Stimulated activated naive CD4-positive, alpha-beta T cell treated with Interleukin-2 at 50 U/mL for 16 hours (primary cell): ENCODE data around the gene GFM1.
"Not testable (repeated sequence)": the region's sequence is repeated elsewhere in the genome, so short reads cannot be mapped to it uniquely, and the experiment has no call there.

Experiments
- DNase-seq: peaks from one replicate; lab custom pipeline; 2025; lab: John Stamatoyannopoulos, UW

Gene GFM1

GRCh38 chr3:158678687-158679086 is 34.4 kb downstream of the GFM1 start:
- DNase-seq: no peak

DNA sequence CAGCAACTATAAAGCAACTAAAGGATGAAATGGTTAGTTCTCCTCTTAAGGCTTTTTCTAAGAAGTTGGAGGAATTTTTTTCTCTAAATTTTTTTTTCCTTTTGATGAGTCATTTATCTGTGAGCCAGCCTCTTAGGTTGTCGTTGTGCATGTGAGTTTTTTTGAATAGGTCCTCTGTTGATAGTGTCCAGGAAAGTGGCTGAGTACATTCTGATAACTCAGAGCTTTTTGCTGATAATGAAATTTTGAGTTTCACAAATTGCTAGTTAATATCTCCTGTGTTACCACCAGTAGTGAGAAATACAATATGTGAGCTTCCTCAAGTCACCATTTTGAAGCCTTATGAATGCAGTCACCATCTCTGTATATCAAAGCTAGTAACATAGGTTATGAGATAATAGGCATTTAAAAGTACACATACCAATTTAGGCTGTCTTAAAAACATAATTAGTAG is 35.2 kb downstream of the GFM1 start:
- DNase-seq: no peak

GRCh38 chr3:158680861-158681260 is 36.5 kb downstream of the GFM1 start:
- DNase-seq: no peak

GRCh38 chr3:158683230-158683962 is 39.1 kb downstream of the GFM1 start:
- DNase-seq: no peak

- DNase-seq: no peak
Measured at GRCh38 chr3:158685159-158685558, 40.8 kb downstream of the GFM1 start.

- DNase-seq: not testable (repeated sequence)
Measured at GRCh38 chr3:158693866-158694456, 49.6 kb downstream of the GFM1 start.

- no peak for DNase-seq
Measured at GRCh38 chr3:158696618-158697017, 52.3 kb downstream of the GFM1 start.

- DNase-seq: no peak
Measured at GRCh38 chr3:158700559-158700958, 56.2 kb downstream of the GFM1 start.

DNA sequence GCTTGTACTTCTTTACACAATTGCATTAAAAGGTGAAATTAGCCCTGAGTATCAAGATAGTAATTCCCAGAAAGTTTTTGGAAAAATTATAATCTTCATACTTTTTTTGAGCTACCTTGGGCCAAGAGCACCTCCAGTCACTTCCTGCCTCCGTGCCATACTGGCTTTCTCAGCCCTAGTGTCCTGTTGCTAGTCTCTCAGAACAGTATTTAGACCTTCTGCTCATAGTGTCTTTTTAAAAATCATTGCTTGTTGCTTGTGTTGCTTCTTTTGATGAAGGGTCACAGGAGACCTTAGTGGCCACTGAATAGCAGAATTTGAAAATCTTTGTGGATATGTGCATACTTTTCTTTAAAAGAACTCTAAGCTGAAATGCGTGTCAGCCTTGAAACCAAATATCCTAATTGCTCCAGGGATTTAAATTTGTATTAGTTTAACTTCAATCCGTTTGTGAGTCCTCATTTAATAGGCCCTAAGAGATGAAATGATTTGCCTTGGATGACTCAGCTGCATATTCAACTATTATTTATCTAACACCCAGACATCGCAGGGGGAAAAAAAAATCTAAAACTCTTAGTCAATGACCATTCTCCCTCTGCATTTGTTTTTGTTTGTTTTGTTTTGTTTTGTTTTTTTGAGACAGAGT is 57.2 kb downstream of the GFM1 start:
- no peak for DNase-seq

- no peak for DNase-seq
Measured at GRCh38 chr3:158702815-158703481, 58.6 kb downstream of the GFM1 start.

GRCh38 chr3:158703566-158703965 is 59.2 kb downstream of the GFM1 start:
- DNase-seq: no peak

GRCh38 chr3:158709666-158710083 is 65.3 kb downstream of the GFM1 start:
- no peak for DNase-seq

DNA sequence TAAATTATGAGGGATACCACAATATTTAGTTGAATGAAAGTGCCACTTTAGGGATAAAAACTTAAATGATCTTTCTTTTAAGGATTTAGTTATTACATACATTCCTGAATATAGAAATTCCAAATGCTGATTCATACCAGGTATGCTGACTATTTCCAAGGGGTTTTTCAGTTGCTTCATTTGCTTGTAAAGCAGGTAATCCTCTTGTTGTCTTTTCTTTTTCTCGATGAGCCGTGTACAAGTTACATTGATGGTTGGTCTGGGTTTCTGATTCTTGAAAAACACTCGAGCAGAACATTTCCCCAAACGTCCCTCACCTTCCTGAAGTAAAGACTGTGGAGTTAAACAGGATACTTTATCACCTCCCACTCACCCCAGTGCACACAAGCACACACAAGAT is 66.3 kb downstream of the GFM1 start:
- DNase-seq: no peak

DNA sequence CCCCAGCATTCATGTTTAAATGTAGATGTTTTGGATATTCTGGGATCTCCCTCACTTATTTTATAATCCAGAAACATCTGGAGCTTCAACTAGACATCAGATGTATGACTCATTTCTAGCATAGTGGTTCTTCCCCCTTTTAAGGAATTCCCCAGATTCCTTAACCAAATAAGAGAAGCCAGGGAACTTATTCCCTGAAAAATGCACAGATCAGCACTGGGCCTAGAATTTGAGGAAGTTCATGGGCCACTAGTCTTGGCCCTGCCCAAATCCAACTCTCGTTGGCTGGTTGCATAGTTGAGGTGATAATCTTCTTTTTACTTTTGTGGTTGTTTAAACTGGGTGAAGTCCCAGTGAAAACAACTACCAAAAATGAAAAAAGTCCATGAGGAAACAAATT is 67.6 kb downstream of the GFM1 start:
- no peak for DNase-seq

DNA sequence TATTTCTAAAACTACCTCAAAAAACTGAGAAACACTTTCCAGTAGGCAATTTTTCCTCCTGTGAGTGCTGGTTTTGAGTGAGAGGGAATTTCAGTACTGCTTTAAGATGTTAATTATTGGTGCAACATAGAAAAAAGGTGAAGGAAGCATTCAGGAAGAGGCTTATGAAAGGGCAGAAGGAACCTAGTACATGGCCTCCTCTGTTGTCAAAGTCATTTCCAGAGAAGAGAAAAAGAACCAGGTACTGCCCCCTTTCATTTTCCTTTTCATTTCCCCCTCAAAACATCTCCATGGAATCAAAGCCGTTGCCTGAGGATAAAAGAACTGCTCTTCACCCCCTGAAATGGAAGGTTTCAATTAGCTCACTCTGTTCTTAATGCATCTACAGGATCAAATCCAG is 68.1 kb downstream of the GFM1 start:
- DNase-seq: no peak

- no peak for DNase-seq
Measured at GRCh38 chr3:158713094-158713499, 68.8 kb downstream of the GFM1 start.

DNA sequence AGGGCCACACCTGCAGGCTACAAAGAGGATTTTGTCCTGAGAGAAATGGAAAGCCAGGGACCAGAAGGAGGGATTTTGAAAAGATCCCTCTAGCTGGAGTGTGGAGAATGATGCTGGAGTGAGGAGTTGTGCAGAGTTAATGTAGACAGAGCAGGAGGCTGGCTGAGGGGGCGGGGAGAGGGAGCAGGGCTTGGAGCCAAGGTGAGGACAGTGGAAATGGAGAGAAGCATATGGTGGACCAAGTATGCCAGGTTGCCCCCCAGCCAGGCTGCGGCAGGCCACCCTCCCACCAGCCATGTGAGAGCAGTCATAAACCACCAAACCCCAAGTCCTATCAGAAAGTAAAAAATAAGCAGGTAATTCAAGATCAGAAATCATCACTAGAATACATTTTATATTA is 73.2 kb downstream of the GFM1 start:
- DNase-seq: no peak

GRCh38 chr3:158718490-158719170 is 74.3 kb downstream of the GFM1 start:
- no peak for DNase-seq

DNA sequence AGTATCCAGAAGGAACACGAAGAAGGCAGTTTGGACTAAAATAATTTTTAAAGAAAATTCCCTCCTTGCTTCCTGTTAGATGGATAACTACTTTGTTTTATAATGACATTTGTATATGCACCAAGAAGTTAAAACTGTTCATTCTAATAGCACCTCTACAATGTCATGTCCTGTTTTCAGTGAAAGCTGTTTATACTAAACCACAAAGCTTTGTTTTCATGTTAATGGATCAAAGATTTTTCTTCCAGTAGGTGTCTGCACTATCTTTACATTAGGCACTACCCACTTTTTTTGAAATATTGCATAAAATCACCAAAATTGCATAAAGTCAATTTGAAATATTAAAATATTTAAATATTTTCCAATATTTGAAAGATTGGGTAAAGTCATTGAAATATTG is 77.8 kb downstream of the GFM1 start:
- no peak for DNase-seq

DNA sequence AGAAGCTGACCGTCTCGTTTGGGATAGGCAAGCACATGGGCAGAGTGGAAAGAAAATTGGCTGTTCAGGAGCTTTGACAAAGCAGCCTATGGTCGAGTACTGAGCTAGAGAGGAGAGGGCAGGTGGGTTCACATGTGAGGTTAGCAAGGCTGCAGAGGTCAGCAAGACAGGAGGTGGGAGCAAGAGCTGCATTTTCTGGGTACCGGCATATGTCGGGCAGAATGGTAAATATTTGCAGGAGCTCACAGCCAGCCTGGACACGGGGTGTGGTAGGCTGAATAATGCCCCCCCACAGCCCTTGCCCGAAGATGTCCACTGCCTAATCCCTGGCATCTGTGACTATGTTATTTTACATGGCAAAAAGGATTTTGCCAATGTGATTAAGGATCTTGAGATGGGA is 79.7 kb downstream of the GFM1 start:
- no peak for DNase-seq

GRCh38 chr3:158725348-158726011 is 81.2 kb downstream of the GFM1 start:
- DNase-seq: no peak
